Inferior parietal cortex (tissue), 1 donor: Measurements from ENCODE around the gene TMEM26.
"Not testable (repeated sequence)": the region's sequence is repeated elsewhere in the genome, so short reads cannot be mapped to it uniquely, and the experiment has no call there.

Experiments
- DNase-seq: peaks from one replicate; pipeline ENCODE4 v3.0.0-alpha.2; 2016; ENCODE audit errors: extremely low spot score

The TMEM26 gene

DNA sequence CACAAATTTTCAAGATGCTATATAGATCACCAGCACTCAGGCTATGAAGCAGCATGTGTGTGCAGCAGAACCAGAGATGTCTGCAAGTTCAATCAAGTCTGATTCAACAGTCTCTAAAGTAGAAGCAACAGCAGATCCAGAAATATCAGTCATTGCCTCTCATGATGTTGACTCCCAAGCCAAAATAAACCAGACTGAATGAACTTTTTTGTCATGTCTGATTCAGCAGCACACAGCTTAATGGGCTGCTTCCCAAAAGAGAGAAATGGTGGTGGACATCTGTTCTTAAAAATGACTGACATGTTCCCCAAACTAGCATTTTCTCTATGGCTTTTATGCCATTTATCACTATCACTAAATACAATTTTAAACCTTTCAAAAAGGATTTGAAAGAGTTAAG is 53.8 kb downstream of the TMEM26 start:
- no peak for DNase-seq

DNA sequence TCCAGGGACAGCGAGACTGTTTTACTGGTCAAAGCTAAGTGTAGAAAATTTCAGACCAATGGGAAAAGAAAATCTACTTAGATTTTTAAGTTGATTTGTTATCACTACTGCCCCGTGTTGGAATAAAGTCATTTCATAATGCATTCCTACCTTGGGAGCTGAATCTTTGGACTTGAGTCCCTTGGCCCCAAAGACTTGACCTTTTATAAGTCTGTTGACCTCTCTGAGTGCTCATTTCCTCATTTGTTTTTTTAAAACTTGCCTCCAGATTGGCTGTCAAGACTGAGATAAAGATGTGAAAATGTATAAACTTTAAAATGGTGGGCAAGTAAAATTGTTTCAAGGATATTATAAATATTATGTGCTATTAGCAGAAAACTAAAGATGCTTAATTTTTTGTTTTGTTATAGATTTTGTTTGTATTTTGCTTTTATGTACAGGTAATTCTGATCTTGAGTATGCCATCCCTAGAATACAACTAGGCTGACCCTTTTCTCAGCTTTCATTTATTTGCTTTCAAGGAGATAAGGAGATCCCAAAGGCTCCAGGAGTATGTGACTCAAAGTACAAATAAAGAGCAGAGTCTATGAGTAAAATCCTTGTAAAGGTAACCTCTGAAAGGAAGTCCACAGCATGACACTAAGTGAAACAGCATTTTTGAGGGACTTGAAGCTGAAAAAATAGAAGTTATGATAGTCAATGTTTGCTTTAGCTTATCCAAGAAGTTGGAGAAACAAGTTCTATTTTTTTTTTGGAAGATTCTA is 54.6 kb downstream of the TMEM26 start:
- no peak for DNase-seq

DNA sequence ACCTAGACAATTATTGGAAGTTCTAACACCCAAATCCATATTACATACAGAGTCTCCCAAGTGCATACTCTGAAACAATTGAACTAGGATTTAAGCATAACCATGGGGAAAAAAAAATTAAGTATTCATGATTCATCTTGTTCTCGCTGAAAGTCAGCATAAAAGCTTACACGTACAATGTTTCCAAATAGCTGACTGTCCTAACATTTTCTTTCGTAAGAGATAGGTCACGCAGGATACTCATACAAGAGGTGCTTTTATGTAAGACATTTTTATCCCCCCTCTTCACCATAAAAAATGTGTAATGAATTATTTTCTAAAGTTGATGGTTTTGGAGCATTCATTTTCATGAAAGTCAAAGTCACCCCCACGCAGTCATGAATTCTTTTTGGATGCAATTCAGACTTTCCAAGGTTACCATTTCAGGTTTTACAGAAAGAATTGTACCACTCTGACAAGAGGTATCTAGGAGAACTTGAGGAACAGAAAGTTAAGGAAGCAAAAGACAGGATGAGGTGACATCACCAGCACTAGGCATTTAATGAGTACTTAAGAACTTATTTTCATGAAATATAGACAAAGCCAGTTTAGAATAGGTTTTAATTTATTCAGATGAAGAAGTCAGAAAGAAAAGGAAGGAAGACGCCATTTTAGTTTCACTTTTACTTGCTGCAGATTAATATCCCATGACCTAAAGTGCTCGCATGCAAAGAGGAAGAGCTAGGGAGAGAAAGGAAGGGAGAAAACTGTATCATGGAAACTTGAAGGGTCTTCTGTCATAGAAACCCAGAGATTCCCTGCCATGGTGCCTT is 55.8 kb downstream of the TMEM26 start:
- no peak for DNase-seq

- no peak for DNase-seq
These were observed 61.9 kb downstream of the TMEM26 start for GRCh38 chr10:61391281-61391680.

- DNase-seq, result no peak
These were observed 62.3 kb downstream of the TMEM26 start for GRCh38 chr10:61390851-61391250.

GRCh38 chr10:61389887-61390286 is 63.3 kb downstream of the TMEM26 start:
- no peak for DNase-seq

- not testable (repeated sequence) for DNase-seq
These were observed 64.2 kb downstream of the TMEM26 start for GRCh38 chr10:61388986-61389385.

DNA sequence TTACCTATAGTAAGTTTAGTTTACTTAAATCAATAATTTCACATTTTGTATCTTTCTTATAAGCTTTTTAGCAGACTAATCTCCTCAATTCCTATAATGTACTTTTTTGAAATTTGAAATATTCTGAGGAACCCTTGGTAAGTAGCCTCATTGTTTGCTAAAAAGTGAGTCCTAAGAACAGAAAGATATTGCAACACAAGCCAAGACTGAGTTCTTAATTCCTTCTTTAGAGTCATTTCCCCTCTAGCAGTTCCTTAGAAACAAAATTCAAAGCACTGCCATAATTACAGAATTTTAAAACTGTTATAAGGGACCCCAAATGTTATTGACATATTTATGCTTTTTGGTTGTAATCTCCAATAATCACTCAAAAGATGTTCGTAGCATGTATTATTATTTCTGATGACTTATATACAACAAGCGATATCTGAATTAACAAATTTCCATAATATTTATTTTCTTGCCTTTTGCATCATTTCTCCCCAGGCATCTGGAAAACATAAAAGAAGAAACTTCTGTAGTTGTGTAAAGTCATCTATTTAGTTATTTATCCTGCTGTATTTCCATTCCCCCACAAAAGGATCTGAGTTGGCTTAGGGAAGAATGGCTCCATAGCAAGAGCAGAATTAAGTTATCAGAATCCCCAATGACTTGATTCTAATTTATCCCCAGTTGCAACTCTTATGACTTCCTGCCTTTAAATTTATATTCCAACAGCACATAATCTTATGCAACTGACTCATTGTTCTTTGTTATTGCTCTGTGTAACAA is 67.8 kb downstream of the TMEM26 start:
- DNase-seq, result no peak

- not testable (repeated sequence) for DNase-seq
These were observed 72.0 kb downstream of the TMEM26 start for GRCh38 chr10:61381153-61381552.

GRCh38 chr10:61378865-61379264 is 74.3 kb downstream of the TMEM26 start:
- DNase-seq, result no peak

DNA sequence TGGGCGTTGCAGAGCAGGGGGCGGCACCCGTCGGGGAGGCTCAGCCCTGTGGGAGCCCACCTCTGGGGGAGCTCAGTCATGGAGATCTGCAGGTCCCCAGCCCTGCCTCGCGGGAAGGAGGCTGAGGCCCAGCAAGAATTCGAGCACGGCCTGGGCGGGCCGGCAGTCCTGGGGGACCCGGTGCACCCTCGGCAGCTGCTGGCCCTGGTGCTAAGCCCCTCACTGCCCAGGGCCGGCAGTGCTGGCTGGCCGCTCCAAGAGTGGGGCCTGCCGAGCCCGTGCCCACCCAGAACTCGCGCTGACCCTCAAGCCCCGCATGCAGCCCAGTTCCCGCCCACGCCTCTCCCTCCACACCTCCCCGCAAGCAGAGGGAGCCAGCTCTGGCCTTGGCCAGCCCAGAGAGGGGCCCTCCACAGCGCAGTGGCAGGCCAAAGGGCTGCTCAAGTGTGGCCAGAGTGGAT is 76.2 kb downstream of the TMEM26 start:
- no peak for DNase-seq

GRCh38 chr10:61376377-61376776 is 76.8 kb downstream of the TMEM26 start:
- DNase-seq, result no peak

DNA sequence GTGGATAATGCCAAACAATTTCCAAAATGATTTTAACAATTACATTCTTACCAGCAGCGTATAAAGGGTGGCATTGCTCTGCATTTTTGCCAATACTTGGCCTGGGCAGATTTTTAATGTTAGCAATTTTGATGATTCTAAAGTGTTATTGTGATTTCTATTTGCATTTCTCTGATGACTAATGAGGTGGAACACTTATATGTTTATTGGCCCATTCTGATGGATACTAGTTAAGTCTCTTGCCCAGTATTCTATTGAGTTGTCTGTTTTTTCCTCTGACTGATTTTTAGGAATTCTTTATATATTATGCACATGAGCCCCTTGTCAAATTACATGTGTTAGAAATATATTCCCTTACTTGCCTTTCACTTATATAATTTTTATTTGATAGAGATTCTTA is 86.8 kb downstream of the TMEM26 start:
- DNase-seq, result no peak

DNA sequence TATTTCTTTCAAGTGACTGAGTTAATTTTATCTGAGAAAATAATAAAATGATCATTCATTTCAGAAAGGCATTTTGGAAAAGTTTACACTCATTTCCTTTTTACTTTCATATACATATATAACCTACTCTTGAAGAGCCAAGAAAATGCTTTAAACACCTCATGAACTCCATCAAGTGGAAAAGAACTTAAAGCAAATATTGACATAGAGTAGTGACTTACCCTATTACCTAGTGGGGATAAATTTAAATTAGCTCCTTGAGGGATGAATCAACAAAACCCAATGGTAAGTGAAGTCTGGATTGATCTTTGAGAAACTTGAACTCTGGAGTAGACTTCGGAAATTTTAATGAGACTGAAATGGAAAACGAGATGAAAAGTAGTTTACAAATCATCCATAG is 88.6 kb downstream of the TMEM26 start:
- DNase-seq, result no peak

DNA sequence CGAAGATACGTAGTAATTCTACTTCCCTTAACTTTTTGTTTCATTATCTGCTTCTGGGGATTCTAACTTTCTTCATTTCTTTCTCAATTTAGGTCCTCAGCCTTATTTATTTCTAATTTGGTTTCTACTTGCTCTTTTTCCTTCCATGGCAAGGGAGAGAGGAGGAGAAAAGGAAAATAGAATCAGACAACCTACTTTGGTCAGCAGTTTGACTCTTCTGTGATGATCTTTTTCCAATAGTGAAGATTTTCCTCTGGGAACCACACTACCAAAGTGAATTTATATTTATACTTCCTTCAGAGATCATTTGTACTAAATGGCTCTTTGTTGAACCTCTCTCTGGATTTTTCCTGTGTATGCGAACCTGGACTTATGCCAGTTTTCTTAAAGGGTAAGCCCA is 90.2 kb downstream of the TMEM26 start:
- DNase-seq, result no peak

- no peak for DNase-seq
These were observed 93.7 kb downstream of the TMEM26 start for GRCh38 chr10:61359452-61359851.

DNA sequence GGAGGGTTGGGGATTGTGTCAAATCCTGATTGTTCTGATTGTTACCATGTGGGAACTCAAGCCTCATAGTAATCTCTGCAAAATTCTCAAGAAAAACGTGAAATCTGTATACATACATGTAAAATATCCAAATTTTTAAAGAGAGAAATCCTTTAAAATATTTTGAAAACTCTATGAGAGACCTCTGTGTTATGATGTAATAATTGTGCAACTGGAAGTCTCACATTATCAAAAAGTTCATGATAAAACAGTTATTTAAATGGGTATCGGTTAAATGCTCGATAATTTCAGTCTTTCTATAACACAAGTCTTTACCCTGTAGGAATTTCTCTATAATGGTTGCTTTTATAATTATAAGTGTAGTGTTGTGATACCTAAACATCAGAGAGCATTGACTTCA is 95.5 kb downstream of the TMEM26 start:
- no peak for DNase-seq
